ENCODE data around the gene ASIP.
"Not testable (repeated sequence)": the region's sequence is repeated elsewhere in the genome, so short reads cannot be mapped to it uniquely, and the experiment has no call there.

ASIP gene

DNA sequence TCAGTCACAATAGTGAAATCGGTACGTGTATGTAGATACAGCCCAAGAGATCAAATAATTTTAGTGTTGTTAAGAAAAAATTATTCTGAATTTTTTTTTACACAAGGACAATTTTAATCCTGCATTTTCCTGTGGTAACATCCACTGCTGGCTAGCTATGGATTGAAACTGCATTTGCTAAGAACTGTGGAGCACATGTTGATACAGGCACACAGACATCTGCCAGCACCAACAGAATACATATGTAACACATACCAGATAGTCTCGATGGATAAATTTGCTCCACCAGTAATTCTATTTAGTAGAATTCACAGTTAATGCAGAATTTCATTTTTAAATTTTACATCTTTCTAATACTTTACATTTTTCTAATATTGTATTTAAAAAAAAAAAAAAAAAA, 2.2 kb downstream of the ASIP start:
- DNase-seq, result no peak

GRCh38 chr20:34246126-34246626, 5.0 kb downstream of the ASIP start:
- no peak for DNase-seq

DNA sequence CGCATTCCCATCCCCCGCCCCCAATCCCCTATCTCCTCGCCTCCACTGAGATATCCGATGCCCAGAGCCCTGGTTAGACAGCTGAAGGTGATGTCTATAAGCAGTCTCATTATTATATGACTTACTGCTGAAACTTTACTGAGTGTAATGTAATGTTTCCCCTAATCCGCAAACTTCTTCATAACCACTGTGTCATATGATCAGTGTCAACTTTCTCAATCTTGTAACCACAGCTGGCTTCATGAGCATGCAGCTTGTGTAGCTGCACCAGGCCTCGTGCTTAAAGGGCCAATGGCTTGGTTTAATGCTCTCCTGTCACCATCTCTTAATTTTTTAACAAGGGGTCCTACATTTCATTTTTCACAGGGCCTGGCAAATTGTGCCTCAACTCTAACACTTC, 8.1 kb downstream of the ASIP start:
- DNase-seq, result no peak

GRCh38 chr20:34250005-34250404, 8.8 kb downstream of the ASIP start:
- no peak for DNase-seq

DNA sequence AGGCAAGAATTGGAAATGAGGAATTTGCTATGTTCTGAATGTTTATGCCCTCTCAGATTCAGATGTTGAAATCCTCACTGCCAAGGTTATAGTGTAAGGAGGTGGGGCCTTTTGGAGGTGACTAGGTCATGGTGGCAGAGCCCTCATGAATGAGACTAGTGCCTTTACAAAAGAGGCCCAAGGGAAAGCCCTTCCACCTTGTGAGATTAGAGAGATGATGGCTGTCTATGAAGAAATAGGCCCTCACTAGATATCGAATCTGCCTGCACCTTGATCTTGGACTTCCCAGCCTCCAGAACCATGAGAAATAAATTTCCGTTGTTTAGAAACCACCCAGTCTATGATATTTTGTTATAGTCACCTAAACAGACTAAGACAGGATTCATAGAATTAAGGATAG, 10.4 kb downstream of the ASIP start:
- DNase-seq, result no peak

DNA sequence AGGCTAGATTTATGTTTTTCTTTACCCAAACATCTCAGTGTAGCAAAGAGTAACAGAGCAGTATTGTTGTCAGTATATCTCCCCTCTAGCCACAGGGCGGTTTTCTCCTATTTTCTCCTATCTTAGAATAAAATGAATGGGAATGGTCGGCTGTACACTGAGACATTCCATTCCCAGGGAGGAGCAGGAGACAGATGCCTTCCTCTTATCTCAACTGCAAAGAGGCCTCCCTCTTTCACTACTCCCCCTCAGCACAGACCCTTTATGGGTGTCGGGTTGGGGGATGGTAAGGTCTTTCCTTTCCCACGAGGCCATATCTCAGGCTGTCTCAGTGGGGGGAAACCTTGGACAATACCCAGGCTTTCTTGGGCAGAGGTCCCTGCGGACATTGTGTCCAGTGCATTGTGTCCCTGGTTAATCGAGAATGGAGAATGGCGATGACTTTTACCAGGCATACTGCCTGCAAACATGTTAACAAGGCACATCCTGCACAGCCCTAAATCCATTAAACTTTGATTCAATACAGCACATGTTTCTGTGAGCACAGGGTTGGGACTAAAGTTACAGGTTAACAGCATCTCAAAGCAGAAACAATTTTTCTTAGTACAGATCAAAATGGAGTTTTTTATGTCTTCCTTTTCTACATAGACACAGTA, 11.3 kb downstream of the ASIP start:
- not testable (repeated sequence) for DNase-seq

DNA sequence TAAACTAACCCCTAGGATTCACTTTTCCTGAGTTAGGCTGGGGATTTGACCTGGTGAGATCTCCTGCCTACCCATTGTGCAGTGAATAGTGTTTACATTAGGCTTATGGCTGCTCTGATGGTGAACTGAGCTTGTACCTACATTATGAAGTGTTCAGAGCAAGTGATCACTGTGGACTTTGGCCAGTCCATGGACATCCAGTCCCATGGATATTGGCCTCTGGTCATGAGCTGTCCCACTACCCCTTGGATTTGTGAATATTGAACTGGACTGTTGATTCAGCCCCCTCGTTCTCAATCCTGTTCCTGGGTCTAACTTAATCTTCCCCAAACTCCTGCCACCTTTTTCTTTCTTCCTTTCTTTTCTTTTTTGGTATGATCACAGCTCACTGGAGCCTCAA, 13.8 kb downstream of the ASIP start:
- no peak for DNase-seq

GRCh38 chr20:34256629-34257124, 15.5 kb downstream of the ASIP start:
- DNase-seq, result no peak

DNA sequence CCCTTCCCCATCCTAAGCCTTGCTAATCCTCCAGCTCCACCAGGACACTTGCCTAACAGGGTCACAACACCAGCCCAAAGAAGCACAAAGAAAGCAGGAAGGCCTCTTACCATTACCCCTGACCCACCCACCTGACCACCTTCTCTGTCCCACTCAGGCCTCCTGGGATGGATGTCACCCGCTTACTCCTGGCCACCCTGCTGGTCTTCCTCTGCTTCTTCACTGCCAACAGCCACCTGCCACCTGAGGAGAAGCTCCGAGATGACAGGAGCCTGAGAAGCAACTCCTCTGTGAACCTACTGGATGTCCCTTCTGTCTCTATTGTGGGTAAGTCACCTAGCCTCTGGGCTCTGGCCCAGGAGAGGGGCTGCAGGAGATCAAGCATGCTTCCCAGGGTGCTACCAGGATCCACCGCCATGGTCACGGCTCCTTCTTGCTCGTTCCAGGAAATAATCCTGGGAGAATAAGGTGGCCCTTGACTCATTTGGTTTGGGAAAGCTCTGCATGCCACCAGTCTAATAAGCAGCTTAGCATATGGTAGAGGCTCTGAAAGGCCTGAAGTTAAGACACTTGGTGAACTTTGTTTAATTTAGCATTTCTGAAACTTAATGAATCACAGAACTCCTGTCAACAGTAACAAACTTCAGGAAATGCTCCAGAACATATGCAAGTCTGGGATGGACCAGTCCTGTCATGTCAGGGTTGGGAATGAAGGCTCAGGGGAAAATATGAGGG, 19.2 kb downstream of the ASIP start:
- no peak for DNase-seq

DNA sequence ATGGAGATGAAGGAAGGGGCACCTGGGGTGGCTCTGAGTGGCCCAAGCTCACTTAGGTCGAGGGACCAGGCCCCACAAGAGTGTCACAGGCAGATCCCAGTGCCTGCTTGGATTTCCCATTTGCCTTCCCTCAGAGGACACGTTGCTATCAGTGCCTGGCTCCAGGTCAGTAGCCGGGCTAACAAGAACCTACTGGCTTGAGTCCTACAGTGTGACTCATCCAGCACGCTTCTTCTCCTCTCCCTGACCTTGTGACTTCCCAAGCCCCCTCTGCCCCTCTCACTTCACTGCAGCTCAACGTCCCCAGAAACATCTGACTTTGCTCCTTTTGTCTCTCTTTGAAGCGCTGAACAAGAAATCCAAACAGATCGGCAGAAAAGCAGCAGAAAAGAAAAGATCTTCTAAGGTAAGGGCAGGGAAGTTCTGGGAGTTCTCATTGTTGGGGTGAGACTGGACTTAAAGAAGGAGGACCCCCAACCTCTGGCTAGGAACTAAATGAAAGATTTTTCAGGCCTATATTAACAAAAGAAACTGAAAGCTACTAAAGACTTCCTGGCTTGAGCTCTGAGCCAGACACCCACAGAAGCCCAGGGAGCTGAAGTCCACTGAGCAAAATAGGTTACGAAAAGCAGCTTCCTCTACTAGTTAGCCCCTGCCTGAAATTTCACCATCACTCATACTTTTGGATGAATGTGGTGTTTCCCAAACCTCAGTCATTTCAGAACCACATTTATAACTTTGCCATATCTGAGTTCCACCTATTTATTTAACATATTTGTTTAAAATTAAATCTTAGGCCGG, 21.5 kb downstream of the ASIP start:
- no peak for DNase-seq

DNA sequence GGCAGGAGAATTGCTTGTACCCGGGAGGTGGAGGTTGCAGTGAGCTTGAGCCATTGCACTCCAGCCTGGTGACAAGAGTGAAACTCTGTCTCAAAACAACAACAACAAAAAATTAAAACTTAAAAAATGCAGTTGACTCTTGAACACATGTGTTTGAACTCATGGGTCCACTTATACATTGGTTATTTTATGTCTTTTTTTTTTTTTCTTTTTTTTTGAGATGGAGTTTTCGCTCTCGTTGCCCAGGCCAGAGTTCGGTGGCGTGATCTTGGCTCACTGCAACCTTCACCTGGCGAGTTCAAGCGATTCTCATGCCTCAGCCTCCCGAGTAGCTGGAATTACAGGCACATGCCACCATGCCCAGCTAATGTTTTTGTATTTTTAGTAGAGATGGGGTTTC, 22.2 kb downstream of the ASIP start:
- not testable (repeated sequence) for DNase-seq

- no peak for DNase-seq
Measured at GRCh38 chr20:34264141-34264540, 22.9 kb downstream of the ASIP start.

GRCh38 chr20:34268145-34268544, 26.9 kb downstream of the ASIP start:
- DNase-seq, result no peak

DNA sequence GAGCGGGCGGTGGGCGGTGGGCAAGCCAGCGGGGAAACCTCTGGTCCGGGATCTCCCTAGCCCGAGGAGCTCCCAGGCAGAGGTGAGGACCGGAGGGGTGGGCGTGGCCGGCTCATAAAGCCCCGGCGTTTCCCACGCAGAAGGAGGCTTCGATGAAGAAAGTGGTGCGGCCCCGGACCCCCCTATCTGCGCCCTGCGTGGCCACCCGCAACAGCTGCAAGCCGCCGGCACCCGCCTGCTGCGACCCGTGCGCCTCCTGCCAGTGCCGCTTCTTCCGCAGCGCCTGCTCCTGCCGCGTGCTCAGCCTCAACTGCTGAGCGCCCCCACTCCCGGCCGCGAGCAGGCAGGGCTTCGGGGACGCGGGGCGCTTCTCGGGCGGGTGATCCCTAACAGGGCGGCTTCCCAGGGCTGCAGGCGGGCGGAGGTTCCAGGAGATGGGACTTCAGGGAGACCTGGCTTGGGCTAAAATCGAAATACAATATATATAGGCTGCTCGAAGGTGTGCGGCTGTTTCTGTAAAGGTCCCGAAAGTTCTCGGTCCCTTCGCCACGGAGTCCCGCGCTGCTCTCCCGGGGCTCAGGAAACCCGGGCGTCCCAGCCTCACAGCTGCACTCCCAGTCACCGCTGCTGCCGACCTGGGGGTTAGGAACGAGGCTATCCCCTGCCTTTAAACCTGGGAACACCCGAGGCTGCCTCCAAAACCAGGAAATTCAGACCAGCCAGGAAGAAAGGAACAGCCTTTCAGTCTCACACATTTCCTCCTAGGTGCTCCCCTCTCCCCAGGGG, 27.8 kb downstream of the ASIP start:
- no peak for DNase-seq

DNA sequence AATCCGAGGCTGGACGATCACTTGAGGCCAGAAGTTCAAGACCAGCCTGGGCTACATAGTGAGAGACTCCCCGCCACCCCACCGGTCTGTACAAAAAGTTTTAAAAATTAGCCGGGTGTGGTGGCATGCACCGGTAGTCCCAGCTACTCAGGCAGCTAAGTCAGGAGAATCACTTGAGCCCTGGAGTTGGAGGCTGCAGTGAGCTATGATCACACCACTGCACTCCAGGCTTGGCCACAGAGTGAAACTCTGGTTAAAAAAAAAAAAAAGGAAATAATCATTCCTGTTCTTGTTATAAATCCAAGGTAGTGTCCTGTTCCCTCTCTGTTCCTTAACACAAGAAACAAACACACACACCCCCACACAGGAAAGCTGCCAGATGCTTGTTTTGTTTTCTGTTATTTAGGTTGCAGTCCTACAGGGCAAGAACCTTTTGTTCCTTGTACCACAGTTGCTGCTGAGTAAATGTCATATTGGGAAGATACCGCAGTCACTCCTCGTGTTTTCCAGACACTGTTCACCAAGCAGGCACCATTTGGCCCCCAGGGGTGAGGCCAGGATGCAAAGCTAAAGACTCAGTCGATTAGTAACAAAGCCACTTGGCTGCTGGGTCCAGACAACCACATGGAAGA, 28.9 kb downstream of the ASIP start:
- no peak for DNase-seq

DNA sequence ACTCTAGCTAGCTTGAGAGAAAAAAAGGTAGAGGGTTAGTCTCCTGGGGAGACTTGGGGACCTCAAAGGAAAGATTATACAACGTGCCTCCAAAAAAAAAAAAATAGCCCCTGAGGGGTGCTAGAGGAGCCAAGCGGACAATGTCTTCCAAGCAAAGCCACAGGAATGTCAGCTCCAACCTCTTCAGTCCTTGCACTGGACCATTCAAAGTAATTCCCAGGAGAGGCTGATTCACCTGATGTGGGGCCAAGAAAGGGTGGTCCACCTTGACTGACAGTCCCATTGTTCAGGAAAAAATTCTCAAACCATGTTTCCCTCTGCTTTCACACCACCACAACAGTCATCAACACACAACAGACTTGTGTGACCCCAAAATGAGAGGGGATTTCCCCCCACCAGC, 30.7 kb downstream of the ASIP start:
- no peak for DNase-seq

DNA sequence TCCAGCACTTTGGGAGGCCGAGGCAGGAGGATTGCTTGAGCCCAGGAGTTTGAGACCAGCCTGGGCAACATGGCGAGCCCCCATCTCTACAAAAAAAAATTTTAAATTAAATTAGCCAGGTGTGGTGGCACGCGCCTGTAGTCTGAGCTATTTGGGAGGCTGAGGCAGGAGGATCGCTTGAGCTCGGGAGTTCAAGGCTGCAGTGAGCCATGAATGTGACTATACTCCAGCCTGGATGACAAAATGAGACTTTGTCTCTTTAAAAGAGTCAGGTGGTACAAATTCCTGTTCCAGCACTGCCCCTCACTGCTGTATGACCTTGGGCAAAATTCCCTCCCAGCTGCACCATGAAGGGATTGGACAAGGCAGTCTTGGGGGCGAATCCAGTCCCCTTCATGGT, 33.5 kb downstream of the ASIP start:
- no peak for DNase-seq

DNA sequence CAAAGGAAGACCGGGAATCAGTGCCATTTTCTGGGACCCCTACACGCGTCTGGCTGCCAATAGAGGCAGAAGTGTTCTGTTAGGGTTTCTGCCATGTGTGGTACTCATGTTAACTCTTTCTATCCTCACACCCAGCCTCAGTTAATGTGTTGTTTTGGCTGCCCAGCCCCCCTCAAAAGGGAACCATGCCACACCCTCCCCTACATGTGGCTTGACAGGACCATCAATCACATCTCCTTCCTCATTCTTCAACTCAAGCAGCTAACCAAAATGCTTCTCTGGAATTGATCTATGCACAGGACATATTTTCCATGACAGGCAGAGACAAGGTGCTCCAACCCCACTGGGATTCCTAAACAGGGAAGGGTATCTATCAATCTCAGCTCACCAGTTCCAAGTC, 40.0 kb downstream of the ASIP start:
- DNase-seq, result no peak

DNA sequence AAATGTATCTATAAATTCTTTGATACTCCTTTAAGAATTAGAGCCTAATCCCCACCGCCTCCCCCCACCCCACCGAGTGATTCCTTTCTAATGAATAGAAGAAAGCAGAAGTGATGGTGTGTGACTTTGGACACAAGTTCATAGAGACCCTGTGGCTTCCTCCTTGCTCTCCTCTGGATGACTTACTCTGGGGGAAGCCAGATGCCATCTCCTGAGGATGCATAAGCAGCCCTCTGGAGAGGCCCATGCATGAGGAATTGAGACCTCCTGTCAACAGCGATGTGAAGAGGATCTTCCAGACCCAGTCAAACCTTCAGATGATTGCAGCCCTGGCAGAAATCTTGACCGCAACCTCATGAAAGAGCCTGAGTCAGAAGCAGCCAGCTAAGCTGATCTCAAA, 40.8 kb downstream of the ASIP start:
- no peak for DNase-seq

GRCh38 chr20:34283844-34284243, 42.6 kb downstream of the ASIP start:
- DNase-seq, result no peak

DNA sequence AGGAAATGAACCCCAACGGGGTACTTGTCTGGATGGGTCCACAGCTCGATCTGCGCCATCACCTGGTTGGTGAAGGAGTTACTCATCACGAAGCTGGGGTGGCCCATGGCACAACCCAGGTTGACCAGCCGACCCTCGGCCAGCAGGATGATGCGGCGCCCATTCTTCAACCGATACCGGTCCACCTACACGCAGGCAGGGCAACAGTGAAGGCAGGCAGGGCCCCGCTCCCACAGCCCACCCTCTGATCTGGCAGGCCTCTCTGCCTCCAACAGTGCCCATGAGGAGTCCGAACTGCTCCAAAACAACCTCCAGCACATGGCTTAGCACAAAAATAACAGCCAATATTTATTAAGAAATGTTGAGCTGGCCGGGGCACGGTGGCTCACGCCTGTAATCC, 44.2 kb downstream of the ASIP start:
- no peak for DNase-seq

GRCh38 chr20:34287500-34287899, 46.3 kb downstream of the ASIP start:
- DNase-seq, result not testable (repeated sequence)
